ENCODE data around the gene MARS1. TPM values are rescaled to one million over a fixed set of nuclear protein-coding genes. Genes with fewer than 3 reads are reported as not detected.

The MARS1 gene
- polyA plus RNA-seq, 4 donors, result 57.0 to 93.4 (median 62.6) TPM

DNA sequence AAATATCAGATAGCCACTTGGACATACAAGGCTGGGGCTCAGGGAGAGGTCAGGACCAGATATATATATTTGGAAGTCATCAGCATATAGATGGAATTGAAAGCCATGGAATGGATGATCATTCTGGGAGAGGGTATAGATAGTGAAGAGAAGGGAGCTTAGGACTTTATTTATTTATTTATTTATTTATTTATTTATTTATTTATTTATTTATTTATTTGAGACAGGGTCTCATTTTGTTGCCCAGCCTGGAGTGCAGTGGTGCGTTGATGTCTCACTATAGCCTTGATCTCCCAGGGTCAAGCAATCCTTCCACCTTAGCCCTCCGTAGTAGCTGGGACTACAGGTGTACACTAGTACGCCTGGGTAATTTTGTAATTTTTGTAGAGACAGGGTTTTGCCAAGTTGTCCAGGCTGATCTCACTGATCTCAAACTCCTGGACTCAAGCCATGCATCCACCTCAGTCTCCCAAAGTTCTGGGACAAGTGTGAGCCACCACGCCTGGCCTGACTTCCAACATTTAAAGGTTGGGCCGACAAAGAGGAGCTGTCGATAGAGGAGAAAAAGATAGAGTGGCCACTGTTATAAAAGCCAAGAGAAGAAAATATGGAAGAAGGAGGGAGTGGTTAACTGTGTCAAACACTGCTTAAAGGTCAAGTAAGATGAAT, 41.4 kb upstream of the MARS1 start:
- Histone ChIP-seq H3K36me3 (ENCODE audit: control insufficient read depth in 3 of 3, insufficient read depth in 2 of 3, low read depth in 1 of 3, low read length in 3 of 3) (no peaks in the 10 kb centered on the region), H3K27ac (ENCODE audit: low read depth in 1 of 3, low read length in 2 of 3) (no peak overlapping the region), H3K9me3 (ENCODE audit: control insufficient read depth in 2 of 2, insufficient read depth in 1 of 2, low read depth in 1 of 2, low read length in 1 of 2) (peaks cover 0 to 11% of the 10 kb centered on the region in 2 donors), H3K4me3 (ENCODE audit: low read depth in 1 of 3, low read length in 3 of 3) (no peak overlapping the region), H3K27me3 (ENCODE audit: control insufficient read depth in 3 of 3, insufficient read depth in 3 of 3, low read length in 3 of 3) (no peaks in the 10 kb centered on the region), H3K4me1 (ENCODE audit: control insufficient read depth in 3 of 3, insufficient read depth in 2 of 3, low read depth in 1 of 3, low read length in 2 of 3) (peaks cover 0 to 13% (median 0%) of the 10 kb centered on the region in 3 donors)
- DNase-seq, result no peak
- 97 to 99% (median 98%) methylated on average over 6 of the region's 6 CpGs for WGBS, 3 donors
- FAIRE-seq, result no peak

DNA sequence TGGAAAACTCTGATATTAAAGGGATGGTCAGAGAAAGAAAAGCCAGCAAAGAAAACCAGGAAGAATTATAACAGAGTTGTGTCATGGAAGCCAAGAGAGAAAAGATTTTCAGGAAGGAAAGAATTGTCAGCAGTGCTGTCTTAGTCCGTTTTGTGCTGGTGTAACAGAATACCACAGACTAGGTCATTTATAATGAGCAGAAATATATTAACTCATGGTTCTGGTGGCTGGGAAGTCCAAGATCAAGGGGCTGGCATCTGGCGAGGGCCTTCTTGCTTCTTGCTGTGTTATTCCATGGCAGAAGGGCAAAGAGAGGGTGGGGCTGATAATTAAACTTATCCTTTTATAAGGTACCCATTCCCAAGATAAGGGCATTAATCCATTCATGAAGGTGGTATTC, 39.2 kb upstream of the MARS1 start:
- H3K36me3 ChIP-seq (ENCODE audit: control insufficient read depth in 3 of 3, insufficient read depth in 2 of 3, low read depth in 1 of 3, low read length in 3 of 3), result no peaks in the 10 kb centered on the region
- H3K27ac ChIP-seq (ENCODE audit: low read depth in 1 of 3, low read length in 2 of 3), result no peak overlapping the region
- peaks cover 0 to 32% (median 0%) of the 10 kb centered on the region in 3 donors for H3K4me1 ChIP-seq (ENCODE audit: control insufficient read depth in 3 of 3, insufficient read depth in 2 of 3, low read depth in 1 of 3, low read length in 2 of 3)
- WGBS, 3 donors, result 82 to 87% (median 87%) methylated on average over 2 of the region's 2 CpGs
- FAIRE-seq (no peak), DNase-seq (no peak)
- H3K27me3 ChIP-seq (ENCODE audit: control insufficient read depth in 3 of 3, insufficient read depth in 3 of 3, low read length in 3 of 3), result no peaks in the 10 kb centered on the region
- H3K4me3 ChIP-seq (ENCODE audit: low read depth in 1 of 3, low read length in 3 of 3), result no peak overlapping the region
- peaks cover 0 to 7% of the 10 kb centered on the region in 2 donors for H3K9me3 ChIP-seq (ENCODE audit: control insufficient read depth in 2 of 2, insufficient read depth in 1 of 2, low read depth in 1 of 2, low read length in 1 of 2)

DNA sequence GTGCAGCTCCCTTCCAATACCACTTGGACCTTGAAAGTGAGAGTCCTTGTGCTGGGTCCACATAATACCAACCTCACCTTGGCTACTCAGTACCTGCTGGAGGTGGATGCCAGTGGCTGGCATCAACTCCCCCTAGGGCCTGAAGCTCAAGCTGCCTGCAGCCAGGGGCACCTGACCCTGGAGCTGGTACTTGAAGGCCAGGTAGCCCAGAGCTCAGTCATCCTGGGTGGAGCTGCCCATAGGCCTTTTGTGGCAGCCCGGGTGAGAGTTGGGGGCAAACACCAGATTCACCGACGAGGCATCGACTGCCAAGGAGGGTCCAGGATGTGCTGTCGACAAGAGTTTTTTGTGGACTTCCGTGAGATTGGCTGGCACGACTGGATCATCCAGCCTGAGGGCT, 38.5 kb upstream of the MARS1 start:
- Histone ChIP-seq H3K9me3 (ENCODE audit: control insufficient read depth in 2 of 2, insufficient read depth in 1 of 2, low read depth in 1 of 2, low read length in 1 of 2) (peaks cover 0 to 7% of the 10 kb centered on the region in 2 donors), H3K4me1 (ENCODE audit: control insufficient read depth in 3 of 3, insufficient read depth in 2 of 3, low read depth in 1 of 3, low read length in 2 of 3) (peaks cover 0 to 38% (median 0%) of the 10 kb centered on the region in 3 donors), H3K27me3 (ENCODE audit: control insufficient read depth in 3 of 3, insufficient read depth in 3 of 3, low read length in 3 of 3) (no peaks in the 10 kb centered on the region), H3K4me3 (ENCODE audit: low read depth in 1 of 3, low read length in 3 of 3) (no peak overlapping the region), H3K36me3 (ENCODE audit: control insufficient read depth in 3 of 3, insufficient read depth in 2 of 3, low read depth in 1 of 3, low read length in 3 of 3) (no peaks in the 10 kb centered on the region), H3K27ac (ENCODE audit: low read depth in 1 of 3, low read length in 2 of 3) (no peak overlapping the region)
- no peak for FAIRE-seq
- WGBS, 3 donors, result 96 to 98% (median 97%) methylated on average over 7 of the region's 7 CpGs
- no peak for DNase-seq

DNA sequence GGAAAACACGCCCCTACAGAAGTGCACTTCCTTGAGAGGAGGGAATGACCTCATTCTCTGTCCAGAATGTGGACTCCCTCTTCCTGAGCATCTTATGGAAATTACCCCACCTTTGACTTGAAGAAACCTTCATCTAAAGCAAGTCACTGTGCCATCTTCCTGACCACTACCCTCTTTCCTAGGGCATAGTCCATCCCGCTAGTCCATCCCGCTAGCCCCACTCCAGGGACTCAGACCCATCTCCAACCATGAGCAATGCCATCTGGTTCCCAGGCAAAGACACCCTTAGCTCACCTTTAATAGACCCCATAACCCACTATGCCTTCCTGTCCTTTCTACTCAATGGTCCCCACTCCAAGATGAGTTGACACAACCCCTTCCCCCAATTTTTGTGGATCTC, 37.8 kb upstream of the MARS1 start:
- Histone ChIP-seq H3K4me3 (ENCODE audit: low read depth in 1 of 3, low read length in 3 of 3) (no peak overlapping the region), H3K9me3 (ENCODE audit: control insufficient read depth in 2 of 2, insufficient read depth in 1 of 2, low read depth in 1 of 2, low read length in 1 of 2) (peaks cover 0 to 7% of the 10 kb centered on the region in 2 donors), H3K36me3 (ENCODE audit: control insufficient read depth in 3 of 3, insufficient read depth in 2 of 3, low read depth in 1 of 3, low read length in 3 of 3) (no peaks in the 10 kb centered on the region), H3K27me3 (ENCODE audit: control insufficient read depth in 3 of 3, insufficient read depth in 3 of 3, low read length in 3 of 3) (no peaks in the 10 kb centered on the region), H3K4me1 (ENCODE audit: control insufficient read depth in 3 of 3, insufficient read depth in 2 of 3, low read depth in 1 of 3, low read length in 2 of 3) (peaks cover 0 to 44% (median 0%) of the 10 kb centered on the region in 3 donors), H3K27ac (ENCODE audit: low read depth in 1 of 3, low read length in 2 of 3) (no peak overlapping the region)
- DNase-seq, result no peak
- 85 to 95% (median 86%) methylated on average over 3 of the region's 3 CpGs for WGBS, 3 donors
- no peak for FAIRE-seq

DNA sequence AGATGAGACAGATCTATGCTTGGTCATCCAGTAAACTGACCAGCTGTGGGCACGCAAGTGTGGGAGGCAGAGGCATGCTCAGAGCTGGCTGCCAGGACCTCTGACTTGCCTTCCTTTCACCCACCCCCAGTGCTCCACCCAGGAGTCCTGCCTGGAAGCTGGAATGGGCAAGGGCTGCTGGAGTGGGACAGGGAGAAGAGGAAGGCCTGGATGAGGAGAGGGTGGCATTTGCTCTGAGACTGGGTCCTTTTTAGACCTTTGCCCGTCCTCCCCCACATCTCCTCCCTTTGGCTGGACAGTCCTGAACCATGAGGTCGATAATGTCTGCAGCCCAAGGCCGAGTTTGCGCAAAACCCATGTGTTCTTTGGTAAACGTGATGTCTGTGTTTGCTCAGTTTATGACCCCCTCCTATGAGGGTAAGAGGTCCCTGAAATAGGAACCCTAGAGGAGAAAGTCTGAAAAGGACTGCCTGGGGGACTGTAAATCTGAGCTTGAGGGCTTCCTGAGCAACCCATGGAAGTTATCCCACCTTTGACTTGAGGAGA, 36.6 kb upstream of the MARS1 start:
- H3K4me1 ChIP-seq (ENCODE audit: control insufficient read depth in 3 of 3, insufficient read depth in 2 of 3, low read depth in 1 of 3, low read length in 2 of 3), result peaks cover 0 to 57% (median 0%) of the 10 kb centered on the region in 3 donors
- H3K36me3 ChIP-seq (ENCODE audit: control insufficient read depth in 3 of 3, insufficient read depth in 2 of 3, low read depth in 1 of 3, low read length in 3 of 3), result no peaks in the 10 kb centered on the region
- DNase-seq (peak in 1 of 2 donors; percentile 76), FAIRE-seq (no peak)
- H3K4me3 ChIP-seq (ENCODE audit: low read depth in 1 of 3, low read length in 3 of 3), result no peak overlapping the region
- H3K27me3 ChIP-seq (ENCODE audit: control insufficient read depth in 3 of 3, insufficient read depth in 3 of 3, low read length in 3 of 3), result no peaks in the 10 kb centered on the region
- WGBS, 3 donors, result 45 to 63% (median 48%) methylated on average over 6 of the region's 6 CpGs
- peak overlapping the region in 1 of 3 donors; percentile 89 for H3K27ac ChIP-seq (ENCODE audit: low read depth in 1 of 3, low read length in 2 of 3)
- peaks cover 0 to 7% of the 10 kb centered on the region in 2 donors for H3K9me3 ChIP-seq (ENCODE audit: control insufficient read depth in 2 of 2, insufficient read depth in 1 of 2, low read depth in 1 of 2, low read length in 1 of 2)

- Histone ChIP-seq H3K36me3 (ENCODE audit: control insufficient read depth in 3 of 3, insufficient read depth in 2 of 3, low read depth in 1 of 3, low read length in 3 of 3) (no peaks in the 10 kb centered on the region), H3K27me3 (ENCODE audit: control insufficient read depth in 3 of 3, insufficient read depth in 3 of 3, low read length in 3 of 3) (no peaks in the 10 kb centered on the region), H3K9me3 (ENCODE audit: control insufficient read depth in 2 of 2, insufficient read depth in 1 of 2, low read depth in 1 of 2, low read length in 1 of 2) (peaks cover 0 to 7% of the 10 kb centered on the region in 2 donors), H3K4me1 (ENCODE audit: control insufficient read depth in 3 of 3, insufficient read depth in 2 of 3, low read depth in 1 of 3, low read length in 2 of 3) (peaks cover 0 to 59% (median 0%) of the 10 kb centered on the region in 3 donors), H3K27ac (ENCODE audit: low read depth in 1 of 3, low read length in 2 of 3) (peak overlapping the region in 2 of 3 donors; percentile 28 to 89), H3K4me3 (ENCODE audit: low read depth in 1 of 3, low read length in 3 of 3) (no peak overlapping the region)
- WGBS, 3 donors, result 26 to 34% (median 33%) methylated on average over 9 of the region's 9 CpGs
- DNase-seq (peak in 1 of 2 donors; percentile 87), FAIRE-seq (no peak)
Measured at GRCh38 chr12:57452181-57452936, 35.5 kb upstream of the MARS1 start.

DNA sequence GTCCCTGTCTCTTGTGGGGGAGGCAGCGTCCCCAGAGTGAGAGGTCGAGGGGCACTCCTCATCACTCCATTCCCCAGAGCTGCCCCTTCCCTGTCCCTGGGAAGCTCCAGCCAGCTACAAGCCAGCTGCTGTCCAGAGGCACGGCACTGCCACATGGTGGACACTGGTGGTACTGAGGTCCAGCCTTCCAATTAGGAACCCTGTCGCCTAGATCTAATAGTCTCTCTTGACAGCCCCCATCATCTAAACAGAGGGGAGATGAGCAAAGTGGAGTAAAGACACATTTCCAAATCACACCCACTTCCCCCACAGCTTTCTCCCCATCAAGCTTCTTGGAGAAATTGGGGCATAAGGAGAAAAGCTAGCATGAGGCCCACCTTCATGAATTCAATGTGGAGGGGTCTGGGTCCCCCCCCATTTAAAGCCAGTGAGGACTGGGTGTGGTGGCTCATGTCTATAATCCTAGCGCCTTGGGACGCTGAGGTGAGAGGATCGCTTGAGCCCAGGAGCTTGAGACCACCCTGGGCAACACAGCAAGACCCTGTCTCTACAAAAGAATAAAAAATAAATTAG, 34.8 kb upstream of the MARS1 start:
- FAIRE-seq, result no peak
- Histone ChIP-seq H3K9me3 (ENCODE audit: control insufficient read depth in 2 of 2, insufficient read depth in 1 of 2, low read depth in 1 of 2, low read length in 1 of 2) (peaks cover 0 to 7% of the 10 kb centered on the region in 2 donors), H3K36me3 (ENCODE audit: control insufficient read depth in 3 of 3, insufficient read depth in 2 of 3, low read depth in 1 of 3, low read length in 3 of 3) (no peaks in the 10 kb centered on the region), H3K4me3 (ENCODE audit: low read depth in 1 of 3, low read length in 3 of 3) (no peak overlapping the region), H3K27ac (ENCODE audit: low read depth in 1 of 3, low read length in 2 of 3) (peak overlapping the region in 2 of 3 donors; percentile 28 to 89), H3K4me1 (ENCODE audit: control insufficient read depth in 3 of 3, insufficient read depth in 2 of 3, low read depth in 1 of 3, low read length in 2 of 3) (peaks cover 0 to 59% (median 0%) of the 10 kb centered on the region in 3 donors), H3K27me3 (ENCODE audit: control insufficient read depth in 3 of 3, insufficient read depth in 3 of 3, low read length in 3 of 3) (no peaks in the 10 kb centered on the region)
- peak; percentile 66 to 86 for DNase-seq
- 32 to 42% (median 32%) methylated on average over 7 of the region's 7 CpGs for WGBS, 3 donors

DNA sequence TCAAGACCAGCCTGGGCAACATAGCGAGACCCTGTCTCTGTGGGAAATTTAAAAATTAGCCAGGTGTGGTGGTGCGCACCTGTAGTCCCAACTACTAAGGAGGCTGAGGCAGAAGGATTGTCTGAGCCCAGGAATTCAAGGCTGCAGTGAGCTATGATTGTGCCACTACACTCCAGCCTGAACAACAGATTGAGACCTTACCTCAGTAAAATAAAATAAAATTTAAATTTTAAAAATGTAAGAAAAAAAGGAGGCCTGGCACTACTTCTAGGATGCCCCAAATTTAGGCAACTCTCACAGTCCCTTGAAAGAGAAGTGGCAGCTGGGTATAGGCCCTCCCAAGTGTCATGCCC, 33.7 kb upstream of the MARS1 start:
- DNase-seq, result no peak
- peak overlapping the region in 1 of 3 donors; percentile 67 for H3K27ac ChIP-seq (ENCODE audit: low read depth in 1 of 3, low read length in 2 of 3)
- H3K36me3 ChIP-seq (ENCODE audit: control insufficient read depth in 3 of 3, insufficient read depth in 2 of 3, low read depth in 1 of 3, low read length in 3 of 3), result no peaks in the 10 kb centered on the region
- H3K27me3 ChIP-seq (ENCODE audit: control insufficient read depth in 3 of 3, insufficient read depth in 3 of 3, low read length in 3 of 3), result no peaks in the 10 kb centered on the region
- H3K4me1 ChIP-seq (ENCODE audit: control insufficient read depth in 3 of 3, insufficient read depth in 2 of 3, low read depth in 1 of 3, low read length in 2 of 3), result peaks cover 0 to 65% (median 0%) of the 10 kb centered on the region in 3 donors
- no peak overlapping the region for H3K4me3 ChIP-seq (ENCODE audit: low read depth in 1 of 3, low read length in 3 of 3)
- peaks cover 0 to 1% of the 10 kb centered on the region in 2 donors for H3K9me3 ChIP-seq (ENCODE audit: control insufficient read depth in 2 of 2, insufficient read depth in 1 of 2, low read depth in 1 of 2, low read length in 1 of 2)
- FAIRE-seq, result no peak
- WGBS, 3 donors, result 95 to 100% (median 100%) methylated on average over 2 of the region's 2 CpGs
